WTC11 (cell line): ENCODE results near the gene TFAP2D. TPM values are rescaled to one million over a fixed set of nuclear protein-coding genes. Genes with fewer than 3 reads are reported as not detected.

Experiments
- ATAC-seq: fragments of 200-7000 bp; cut with Tn5 transposase; 2 replicates; pipeline ENCODE4 v1.10.0; 2021; ENCODE audit warnings: mild to moderate bottlenecking, moderate library complexity
- CTCF ChIA-PET: fragments of 300-600 bp; sonication (Branson Sonifier 250); formaldehyde crosslinking; loops from one replicate; lab custom pipeline; 2021; ENCODE audit warnings: antibody characterized with exemption; lab: Charles Lee
- POLR2A ChIA-PET: fragments of 350-600 bp; sonication (Branson Sonifier 250); formaldehyde crosslinking; loops from one replicate; lab custom pipeline; 2021; ENCODE audit warnings: antibody characterized with exemption; lab: Charles Lee
- DNase-seq: peaks from one replicate; pipeline ENCODE4 v3.0.0; 2021; ENCODE audit warnings: low spot score
- H3K27ac Mint-ChIP-seq: 2 replicates; pipeline ENCODE4 v1.8.0; 2021; ENCODE audit warnings: mixed read lengths
- H3K27me3 Mint-ChIP-seq: 2 replicates; pipeline ENCODE4 v1.8.0; 2021; ENCODE audit warnings: low read depth, mild to moderate bottlenecking, moderate library complexity, mixed read lengths
- H3K36me3 Mint-ChIP-seq: 2 replicates; pipeline ENCODE4 v1.8.0; 2021; ENCODE audit warnings: mixed read lengths
- H3K4me1 Mint-ChIP-seq: 2 replicates; pipeline ENCODE4 v1.8.0; 2022; ENCODE audit warnings: mixed read lengths
- H3K4me3 Mint-ChIP-seq: 2 replicates; pipeline ENCODE4 v1.8.0; 2021; ENCODE audit warnings: mild to moderate bottlenecking, moderate library complexity, mixed read lengths
- H3K9me3 Mint-ChIP-seq: 2 replicates; pipeline ENCODE4 v1.8.0; 2021; ENCODE audit warnings: mixed read lengths
- HMGA2 ChIP-seq: fragments of 250-450 bp; sonication (Bioruptor Pico); IDR thresholded peaks from 2 replicates; pipeline ENCODE4 v1.4.0; 2021; ENCODE audit warnings: mild to moderate bottlenecking, moderate library complexity
- IRF2 ChIP-seq: sonication (generic); formaldehyde crosslinking; IDR thresholded peaks from 2 replicates; pipeline ENCODE4 v1.8.0; 2022; ENCODE audit warnings: low read depth, missing genetic modification reagents, borderline replicate concordance
- NR1H2 ChIP-seq: sonication (generic); formaldehyde crosslinking; IDR thresholded peaks from 2 replicates; pipeline ENCODE4 v1.9.0; 2021; ENCODE audit warnings: mild to moderate bottlenecking, moderate library complexity, missing genetic modification reagents
- OVOL2 ChIP-seq: fragments of 250-450 bp; sonication (Bioruptor Pico); IDR thresholded peaks from 2 replicates; pipeline ENCODE4 v1.9.0; 2021; ENCODE audit warnings: mild to moderate bottlenecking, borderline replicate concordance
- SMAD3 ChIP-seq: sonication (generic); formaldehyde crosslinking; IDR thresholded peaks from 2 replicates; pipeline ENCODE4 v1.8.0; 2022; ENCODE audit warnings: missing genetic modification reagents, mild to moderate bottlenecking, borderline replicate concordance
- SP1 ChIP-seq: sonication (generic); formaldehyde crosslinking; conservative IDR thresholded peaks from 2 replicates; pipeline ENCODE4 v1.8.1; 2022; ENCODE audit warnings: missing genetic modification reagents
- TCF7 ChIP-seq: sonication (generic); formaldehyde crosslinking; IDR thresholded peaks from 2 replicates; pipeline ENCODE4 v1.8.0; 2022; ENCODE audit warnings: mild to moderate bottlenecking, low read depth, missing genetic modification reagents, moderate library complexity
- TP53 ChIP-seq: sonication (generic); formaldehyde crosslinking; IDR thresholded peaks from 2 replicates; pipeline ENCODE4 v1.8.1; 2023; ENCODE audit warnings: mild to moderate bottlenecking, missing genetic modification reagents
- ZNF396 ChIP-seq: fragments of 250-450 bp; sonication (Bioruptor Pico); IDR thresholded peaks from 2 replicates; pipeline ENCODE4 v1.8.0; 2021; ENCODE audit warnings: mild to moderate bottlenecking, moderate library complexity, borderline replicate concordance
- ZNF416 ChIP-seq: fragments of 250-450 bp; sonication (Bioruptor Pico); IDR thresholded peaks from 2 replicates; pipeline ENCODE4 v1.9.0; 2021; ENCODE audit warnings: mild to moderate bottlenecking, inconsistent platforms
- ZNF671 ChIP-seq: fragments of 250-450 bp; sonication (Bioruptor Pico); IDR thresholded peaks from 2 replicates; pipeline ENCODE4 v1.8.0; 2021; ENCODE audit warnings: mild to moderate bottlenecking
- total RNA-seq: library from RNA; stranded (reverse); gene quantifications from 3 replicates; pipeline ENCODE4 v1.2.3, GENCODE V29; 2021
- TF ChIP-seq, protein P1 (sequence below): sonication (generic); formaldehyde crosslinking; IDR thresholded peaks from 2 replicates; pipeline ENCODE4 v1.8.1; 2023; ENCODE audit warnings: mild to moderate bottlenecking, missing genetic modification reagents, borderline replicate concordance
- TF ChIP-seq, protein P2 (sequence below): sonication (generic); formaldehyde crosslinking; IDR thresholded peaks from 2 replicates; pipeline ENCODE4 v1.8.0; 2022; ENCODE audit warnings: missing genetic modification reagents
- TF ChIP-seq, protein P3 (sequence below): sonication (generic); formaldehyde crosslinking; IDR thresholded peaks from 2 replicates; pipeline ENCODE4 v1.8.1; 2022; ENCODE audit warnings: missing genetic modification reagents, borderline replicate concordance
- TF ChIP-seq, protein P4 (sequence below): sonication (generic); formaldehyde crosslinking; IDR thresholded peaks from 2 replicates; pipeline ENCODE4 v1.8.0; 2023; ENCODE audit warnings: missing genetic modification reagents
- TF ChIP-seq, protein P5 (sequence below): sonication (generic); formaldehyde crosslinking; conservative IDR thresholded peaks from 2 replicates; pipeline ENCODE4 v1.8.1; 2022; ENCODE audit warnings: mild to moderate bottlenecking, missing genetic modification reagents
- TF ChIP-seq, protein P6 (sequence below): sonication (generic); formaldehyde crosslinking; IDR thresholded peaks from 2 replicates; pipeline ENCODE4 v1.8.1; 2022; ENCODE audit warnings: mild to moderate bottlenecking, missing genetic modification reagents, moderate library complexity, borderline replicate concordance

Gene TFAP2D
- total RNA-seq, 1 experiment from 2014 or later = not detected

DNA sequence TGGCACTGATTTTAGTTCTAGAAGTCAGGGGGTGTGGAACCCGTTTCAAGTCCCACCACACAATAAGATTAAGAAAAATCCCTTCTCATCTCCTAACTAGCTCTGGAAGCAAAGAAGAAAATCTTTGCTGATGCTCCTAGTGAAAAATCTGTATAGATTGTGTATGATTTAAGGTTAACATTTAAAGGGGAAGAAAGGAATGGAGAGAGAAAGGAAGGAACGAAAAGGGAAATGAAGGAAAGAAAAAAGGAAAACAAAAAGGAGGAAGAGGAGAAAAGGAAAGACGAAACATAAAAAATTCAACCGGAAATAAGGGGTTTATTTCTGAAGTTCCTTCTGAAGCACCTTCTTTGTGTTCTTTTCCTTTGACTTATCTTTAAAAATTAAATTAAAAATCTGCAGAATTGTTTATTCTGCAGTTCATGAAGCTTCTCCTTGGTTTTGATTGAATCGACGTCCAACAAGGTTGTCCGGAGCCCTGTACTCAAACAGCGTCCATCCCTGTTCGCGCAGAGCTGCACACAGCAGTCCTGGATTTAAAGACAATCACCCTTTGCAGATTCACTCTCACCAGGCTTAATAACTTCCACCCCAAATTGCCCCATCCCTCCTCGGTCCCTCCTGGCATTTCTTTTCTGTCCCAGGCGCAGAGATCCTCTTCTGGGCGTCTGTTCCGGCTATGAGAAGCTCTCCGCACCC, 103.8 kb downstream of the TFAP2D start:
- ChIA-PET POLR2A (no interaction called here), CTCF (interaction anchor here (0.7 kb wide), 1 partner anchor 533 kb away, joined by 4 read pairs; no protein-coding TSS in a partner anchor)
- Mint-ChIP-seq H3K4me1 (peaks cover 45% of the 10 kb centered on the region), H3K27ac (no peak overlapping the region), H3K36me3 (no peaks in the 10 kb centered on the region), H3K4me3 (peak overlapping the region; percentile 30; the same call in 1 of the 2 replicates), H3K27me3 (peaks cover 86% of the 10 kb centered on the region), H3K9me3 (no peaks in the 10 kb centered on the region)
- ATAC-seq = no peak
- no peak for DNase-seq
- TF ChIP-seq, protein P1, sequence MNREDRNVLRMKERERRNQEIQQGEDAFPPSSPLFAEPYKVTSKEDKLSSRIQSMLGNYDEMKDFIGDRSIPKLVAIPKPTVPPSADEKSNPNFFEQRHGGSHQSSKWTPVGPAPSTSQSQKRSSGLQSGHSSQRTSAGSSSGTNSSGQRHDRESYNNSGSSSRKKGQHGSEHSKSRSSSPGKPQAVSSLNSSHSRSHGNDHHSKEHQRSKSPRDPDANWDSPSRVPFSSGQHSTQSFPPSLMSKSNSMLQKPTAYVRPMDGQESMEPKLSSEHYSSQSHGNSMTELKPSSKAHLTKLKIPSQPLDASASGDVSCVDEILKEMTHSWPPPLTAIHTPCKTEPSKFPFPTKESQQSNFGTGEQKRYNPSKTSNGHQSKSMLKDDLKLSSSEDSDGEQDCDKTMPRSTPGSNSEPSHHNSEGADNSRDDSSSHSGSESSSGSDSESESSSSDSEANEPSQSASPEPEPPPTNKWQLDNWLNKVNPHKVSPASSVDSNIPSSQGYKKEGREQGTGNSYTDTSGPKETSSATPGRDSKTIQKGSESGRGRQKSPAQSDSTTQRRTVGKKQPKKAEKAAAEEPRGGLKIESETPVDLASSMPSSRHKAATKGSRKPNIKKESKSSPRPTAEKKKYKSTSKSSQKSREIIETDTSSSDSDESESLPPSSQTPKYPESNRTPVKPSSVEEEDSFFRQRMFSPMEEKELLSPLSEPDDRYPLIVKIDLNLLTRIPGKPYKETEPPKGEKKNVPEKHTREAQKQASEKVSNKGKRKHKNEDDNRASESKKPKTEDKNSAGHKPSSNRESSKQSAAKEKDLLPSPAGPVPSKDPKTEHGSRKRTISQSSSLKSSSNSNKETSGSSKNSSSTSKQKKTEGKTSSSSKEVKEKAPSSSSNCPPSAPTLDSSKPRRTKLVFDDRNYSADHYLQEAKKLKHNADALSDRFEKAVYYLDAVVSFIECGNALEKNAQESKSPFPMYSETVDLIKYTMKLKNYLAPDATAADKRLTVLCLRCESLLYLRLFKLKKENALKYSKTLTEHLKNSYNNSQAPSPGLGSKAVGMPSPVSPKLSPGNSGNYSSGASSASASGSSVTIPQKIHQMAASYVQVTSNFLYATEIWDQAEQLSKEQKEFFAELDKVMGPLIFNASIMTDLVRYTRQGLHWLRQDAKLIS (CRISPR knock-in tag) = no peak
- no peak for TF ChIP-seq SMAD3 (CRISPR knock-in tag)
- TF ChIP-seq, protein P2, sequence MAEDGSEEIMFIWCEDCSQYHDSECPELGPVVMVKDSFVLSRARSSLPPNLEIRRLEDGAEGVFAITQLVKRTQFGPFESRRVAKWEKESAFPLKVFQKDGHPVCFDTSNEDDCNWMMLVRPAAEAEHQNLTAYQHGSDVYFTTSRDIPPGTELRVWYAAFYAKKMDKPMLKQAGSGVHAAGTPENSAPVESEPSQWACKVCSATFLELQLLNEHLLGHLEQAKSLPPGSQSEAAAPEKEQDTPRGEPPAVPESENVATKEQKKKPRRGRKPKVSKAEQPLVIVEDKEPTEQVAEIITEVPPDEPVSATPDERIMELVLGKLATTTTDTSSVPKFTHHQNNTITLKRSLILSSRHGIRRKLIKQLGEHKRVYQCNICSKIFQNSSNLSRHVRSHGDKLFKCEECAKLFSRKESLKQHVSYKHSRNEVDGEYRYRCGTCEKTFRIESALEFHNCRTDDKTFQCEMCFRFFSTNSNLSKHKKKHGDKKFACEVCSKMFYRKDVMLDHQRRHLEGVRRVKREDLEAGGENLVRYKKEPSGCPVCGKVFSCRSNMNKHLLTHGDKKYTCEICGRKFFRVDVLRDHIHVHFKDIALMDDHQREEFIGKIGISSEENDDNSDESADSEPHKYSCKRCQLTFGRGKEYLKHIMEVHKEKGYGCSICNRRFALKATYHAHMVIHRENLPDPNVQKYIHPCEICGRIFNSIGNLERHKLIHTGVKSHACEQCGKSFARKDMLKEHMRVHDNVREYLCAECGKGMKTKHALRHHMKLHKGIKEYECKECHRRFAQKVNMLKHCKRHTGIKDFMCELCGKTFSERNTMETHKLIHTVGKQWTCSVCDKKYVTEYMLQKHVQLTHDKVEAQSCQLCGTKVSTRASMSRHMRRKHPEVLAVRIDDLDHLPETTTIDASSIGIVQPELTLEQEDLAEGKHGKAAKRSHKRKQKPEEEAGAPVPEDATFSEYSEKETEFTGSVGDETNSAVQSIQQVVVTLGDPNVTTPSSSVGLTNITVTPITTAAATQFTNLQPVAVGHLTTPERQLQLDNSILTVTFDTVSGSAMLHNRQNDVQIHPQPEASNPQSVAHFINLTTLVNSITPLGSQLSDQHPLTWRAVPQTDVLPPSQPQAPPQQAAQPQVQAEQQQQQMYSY (CRISPR knock-in tag) = no peak
- TF ChIP-seq, protein P3, sequence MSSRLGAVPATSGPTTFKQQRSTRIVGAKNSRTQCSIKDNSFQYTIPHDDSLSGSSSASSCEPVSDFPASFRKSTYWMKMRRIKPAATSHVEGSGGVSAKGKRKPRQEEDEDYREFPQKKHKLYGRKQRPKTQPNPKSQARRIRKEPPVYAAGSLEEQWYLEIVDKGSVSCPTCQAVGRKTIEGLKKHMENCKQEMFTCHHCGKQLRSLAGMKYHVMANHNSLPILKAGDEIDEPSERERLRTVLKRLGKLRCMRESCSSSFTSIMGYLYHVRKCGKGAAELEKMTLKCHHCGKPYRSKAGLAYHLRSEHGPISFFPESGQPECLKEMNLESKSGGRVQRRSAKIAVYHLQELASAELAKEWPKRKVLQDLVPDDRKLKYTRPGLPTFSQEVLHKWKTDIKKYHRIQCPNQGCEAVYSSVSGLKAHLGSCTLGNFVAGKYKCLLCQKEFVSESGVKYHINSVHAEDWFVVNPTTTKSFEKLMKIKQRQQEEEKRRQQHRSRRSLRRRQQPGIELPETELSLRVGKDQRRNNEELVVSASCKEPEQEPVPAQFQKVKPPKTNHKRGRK = no peak
- TF ChIP-seq, protein P4, sequence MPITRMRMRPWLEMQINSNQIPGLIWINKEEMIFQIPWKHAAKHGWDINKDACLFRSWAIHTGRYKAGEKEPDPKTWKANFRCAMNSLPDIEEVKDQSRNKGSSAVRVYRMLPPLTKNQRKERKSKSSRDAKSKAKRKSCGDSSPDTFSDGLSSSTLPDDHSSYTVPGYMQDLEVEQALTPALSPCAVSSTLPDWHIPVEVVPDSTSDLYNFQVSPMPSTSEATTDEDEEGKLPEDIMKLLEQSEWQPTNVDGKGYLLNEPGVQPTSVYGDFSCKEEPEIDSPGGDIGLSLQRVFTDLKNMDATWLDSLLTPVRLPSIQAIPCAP (CRISPR knock-in tag) = no peak
- no peak for TF ChIP-seq TP53 (CRISPR knock-in tag)
- TF ChIP-seq ZNF416 (CRISPR knock-in tag) = no peak
- TF ChIP-seq, protein P5, sequence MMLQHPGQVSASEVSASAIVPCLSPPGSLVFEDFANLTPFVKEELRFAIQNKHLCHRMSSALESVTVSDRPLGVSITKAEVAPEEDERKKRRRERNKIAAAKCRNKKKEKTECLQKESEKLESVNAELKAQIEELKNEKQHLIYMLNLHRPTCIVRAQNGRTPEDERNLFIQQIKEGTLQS (CRISPR knock-in tag) = no peak
- no peak for TF ChIP-seq HMGA2 (CRISPR knock-in tag)
- TF ChIP-seq TCF7 (CRISPR knock-in tag) = no peak
- TF ChIP-seq, protein P6, sequence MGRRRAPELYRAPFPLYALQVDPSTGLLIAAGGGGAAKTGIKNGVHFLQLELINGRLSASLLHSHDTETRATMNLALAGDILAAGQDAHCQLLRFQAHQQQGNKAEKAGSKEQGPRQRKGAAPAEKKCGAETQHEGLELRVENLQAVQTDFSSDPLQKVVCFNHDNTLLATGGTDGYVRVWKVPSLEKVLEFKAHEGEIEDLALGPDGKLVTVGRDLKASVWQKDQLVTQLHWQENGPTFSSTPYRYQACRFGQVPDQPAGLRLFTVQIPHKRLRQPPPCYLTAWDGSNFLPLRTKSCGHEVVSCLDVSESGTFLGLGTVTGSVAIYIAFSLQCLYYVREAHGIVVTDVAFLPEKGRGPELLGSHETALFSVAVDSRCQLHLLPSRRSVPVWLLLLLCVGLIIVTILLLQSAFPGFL (CRISPR knock-in tag) = no peak
- no peak for TF ChIP-seq SP1
- TF ChIP-seq NR1H2 (CRISPR knock-in tag) = no peak
- no peak for TF ChIP-seq IRF2 (CRISPR knock-in tag)
- TF ChIP-seq OVOL2 (CRISPR knock-in tag) = no peak
- TF ChIP-seq ZNF396 (CRISPR knock-in tag) = no peak
- no peak for TF ChIP-seq ZNF671 (CRISPR knock-in tag)
